Lung (tissue), 12 donors: Measurements from ENCODE around the gene PAFAH1B1. TPM values are rescaled to one million over a fixed set of nuclear protein-coding genes. Genes with fewer than 3 reads are reported as not detected.
"Not testable (repeated sequence)": the region's sequence is repeated elsewhere in the genome, so short reads cannot be mapped to it uniquely, and the experiment has no call there.

ENCODE experiments used
- ATAC-seq: fragments of 200-7000 bp; cut with Tn5 transposase; one replicate; pipeline ENCODE4 v1.9.1; 2020; ENCODE audit warnings: moderate number of reproducible peaks; ENCODE audit not compliant: insufficient read depth, low FRiP score
- DNase-seq, 3 donors: peaks; one replicate each; pipeline ENCODE4 v3.0.0-alpha.2; 2013 to 2017
- H3K27ac ChIP-seq, 2 donors: one replicate each; pipeline ENCODE4 v1.5.1; 2013; ENCODE audit warnings: mild to moderate bottlenecking in 2 of 2, moderate library complexity in 2 of 2, control low read depth in 1 of 2, inconsistent platforms in 1 of 2, low read depth in 1 of 2, low read length in 1 of 2
- H3K27me3 ChIP-seq, 3 donors: one replicate each; pipeline ENCODE4 v1.5.1; 2013; ENCODE audit warnings: low read length in 2 of 3; ENCODE audit not compliant: control insufficient read depth in 3 of 3, insufficient read depth in 3 of 3
- H3K36me3 ChIP-seq, 4 donors: one replicate each; pipeline ENCODE4 v1.5.1; 2013; ENCODE audit warnings: low read length in 4 of 4, mild to moderate bottlenecking in 1 of 4, moderate library complexity in 1 of 4; ENCODE audit not compliant: control insufficient read depth in 4 of 4, insufficient read depth in 4 of 4
- H3K4me1 ChIP-seq, 5 donors: one replicate each; pipeline ENCODE4 v1.5.1; 2013; ENCODE audit warnings: low read length in 5 of 5, mild to moderate bottlenecking in 2 of 5, moderate library complexity in 1 of 5; ENCODE audit not compliant: control insufficient read depth in 5 of 5, insufficient read depth in 5 of 5
- H3K4me3 ChIP-seq: one replicate; pipeline ENCODE4 v1.5.1; 2013; ENCODE audit warnings: mild to moderate bottlenecking, control low read depth, moderate library complexity
- H3K9ac ChIP-seq, 2 donors: one replicate each; pipeline ENCODE4 v1.5.1; 2013; ENCODE audit warnings: low read length in 2 of 2, control low read depth in 1 of 2; ENCODE audit not compliant: insufficient read depth in 1 of 2
- H3K9me3 ChIP-seq, 4 donors: one replicate each; pipeline ENCODE4 v1.5.1; 2013; ENCODE audit warnings: low read length in 3 of 4, mild to moderate bottlenecking in 1 of 4, moderate library complexity in 1 of 4; ENCODE audit not compliant: control insufficient read depth in 4 of 4, insufficient read depth in 3 of 4
- WGBS, 2 donors: extraction: QIAGEN DNeasy Blood & Tissue Kit; methylation state at CpG; one replicate each; pipeline ENCODE4 v1.1.7; 2013; 5-methylcytosine and 5-hydroxymethylcytosine counted together
- polyA plus RNA-seq, 2 donors: library from polyadenylated mRNA; stranded (reverse); fragments of 200-250 nt; gene quantifications; one replicate each; pipeline ENCODE4 v1.2.1, GENCODE V29; 2013
- total RNA-seq, 2 donors: library from RNA; depleted of rRNA in 1 of 2; stranded (reverse); fragments of >200 nt in 1 of 2; gene quantifications; one replicate each; pipeline ENCODE4 v1.2.1, GENCODE V29; 2014 to 2021
- TF ChIP-seq, protein P1 (sequence below): IDR thresholded peaks from 2 replicates; pipeline ENCODE4 v1.5.1; 2012; ENCODE audit warnings: mild to moderate bottlenecking; ENCODE audit errors: control extremely low read depth, extremely low read depth
- donor health status: control.
- donor health status: control.
- donor health status: Bipolar disorder and iron deficiency.
- donor health status: healthy.
- donor health status: DM: yes; HTN: yes; CAD: no.

Gene PAFAH1B1
- total and polyA plus RNA-seq, 4 donors, result 53.4 to 182 (median 85.5) TPM

DNA sequence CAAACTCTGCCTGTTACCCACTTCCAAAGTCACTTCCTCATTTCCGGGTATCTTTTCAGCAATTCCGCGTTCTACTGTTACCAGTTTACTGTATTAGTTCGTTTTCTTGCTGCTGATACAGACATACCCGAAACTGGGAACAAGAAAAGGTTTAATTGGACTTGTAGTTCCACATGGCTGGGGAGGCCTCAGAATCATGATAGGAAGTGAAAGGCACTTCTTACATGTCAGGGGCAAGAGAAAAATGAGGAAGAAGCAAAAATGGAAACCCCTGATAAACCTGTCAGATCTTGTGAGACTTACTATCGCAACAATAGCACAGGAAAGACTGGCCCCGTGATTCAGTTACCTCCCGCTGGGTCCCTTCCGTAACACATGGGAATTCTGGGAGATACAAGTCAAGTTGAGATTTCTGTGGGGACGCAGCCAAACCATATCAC is 30.9 kb downstream of the PAFAH1B1 start:
- Histone ChIP-seq H3K36me3 (no peaks in the 10 kb centered on the region), H3K4me3 (no peak overlapping the region), H3K9ac (no peak overlapping the region), H3K27me3 (no peaks in the 10 kb centered on the region), H3K4me1 (peaks cover 0 to 12% (median 5%) of the 10 kb centered on the region in 5 donors), H3K27ac (no peak overlapping the region), H3K9me3 (no peaks in the 10 kb centered on the region)
- DNase-seq, result no peak
- no peak for ATAC-seq
- WGBS, 2 donors, result 34 to 62% methylated on average over 10 of the region's 10 CpGs
- TF ChIP-seq, protein P1, sequence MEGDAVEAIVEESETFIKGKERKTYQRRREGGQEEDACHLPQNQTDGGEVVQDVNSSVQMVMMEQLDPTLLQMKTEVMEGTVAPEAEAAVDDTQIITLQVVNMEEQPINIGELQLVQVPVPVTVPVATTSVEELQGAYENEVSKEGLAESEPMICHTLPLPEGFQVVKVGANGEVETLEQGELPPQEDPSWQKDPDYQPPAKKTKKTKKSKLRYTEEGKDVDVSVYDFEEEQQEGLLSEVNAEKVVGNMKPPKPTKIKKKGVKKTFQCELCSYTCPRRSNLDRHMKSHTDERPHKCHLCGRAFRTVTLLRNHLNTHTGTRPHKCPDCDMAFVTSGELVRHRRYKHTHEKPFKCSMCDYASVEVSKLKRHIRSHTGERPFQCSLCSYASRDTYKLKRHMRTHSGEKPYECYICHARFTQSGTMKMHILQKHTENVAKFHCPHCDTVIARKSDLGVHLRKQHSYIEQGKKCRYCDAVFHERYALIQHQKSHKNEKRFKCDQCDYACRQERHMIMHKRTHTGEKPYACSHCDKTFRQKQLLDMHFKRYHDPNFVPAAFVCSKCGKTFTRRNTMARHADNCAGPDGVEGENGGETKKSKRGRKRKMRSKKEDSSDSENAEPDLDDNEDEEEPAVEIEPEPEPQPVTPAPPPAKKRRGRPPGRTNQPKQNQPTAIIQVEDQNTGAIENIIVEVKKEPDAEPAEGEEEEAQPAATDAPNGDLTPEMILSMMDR, result no peak

DNA sequence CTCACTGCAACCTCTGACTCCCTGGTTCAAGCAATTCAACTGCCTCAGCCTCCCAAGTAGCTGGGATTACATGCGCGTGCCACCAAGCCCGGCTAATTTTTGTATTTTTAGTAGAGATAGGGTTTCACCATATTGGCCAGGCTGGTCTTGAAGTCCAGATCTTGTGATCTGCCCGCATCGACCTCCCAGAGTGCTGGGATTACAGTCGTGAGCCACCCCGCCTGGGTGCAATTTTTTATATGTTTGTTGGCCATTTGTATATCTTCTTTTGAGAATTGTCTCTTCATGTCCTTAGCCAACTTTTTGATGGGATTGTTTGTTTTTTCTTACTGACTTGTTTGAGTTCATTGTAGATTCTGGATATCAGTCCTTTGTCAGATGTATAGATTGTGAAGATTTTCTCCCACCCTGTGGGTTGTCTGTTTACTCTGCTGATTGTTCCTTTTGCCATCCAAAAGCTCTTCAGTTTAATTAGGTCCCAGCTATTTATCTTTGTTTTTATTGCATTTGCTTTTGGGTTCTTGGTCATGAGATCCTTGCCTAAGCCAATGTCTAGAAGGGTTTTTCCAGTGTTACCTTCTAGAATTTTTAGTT is 33.3 kb downstream of the PAFAH1B1 start:
- not testable (repeated sequence) for ATAC-seq
- 97 to 98% methylated on average over 7 of the region's 7 CpGs for WGBS, 2 donors

DNA sequence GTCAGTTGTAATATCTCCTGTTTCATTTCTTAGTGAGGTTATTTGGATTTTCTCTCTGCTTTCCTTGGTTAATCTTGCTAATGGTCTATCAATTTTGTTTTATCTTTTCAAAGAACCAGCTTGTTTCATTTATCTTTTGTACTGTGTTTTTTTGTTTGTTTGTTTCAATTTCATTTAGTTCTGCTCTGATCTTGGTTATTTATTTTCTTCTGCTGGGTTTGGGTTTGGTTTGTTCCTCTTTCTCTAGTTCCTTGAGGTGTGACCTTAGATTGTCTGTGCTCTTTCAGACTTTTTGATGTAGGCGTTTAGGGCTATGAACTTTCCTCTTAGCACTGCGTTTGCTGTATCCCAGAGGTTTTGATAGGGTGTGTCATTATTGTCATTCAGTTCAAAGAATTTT is 35.5 kb downstream of the PAFAH1B1 start:
- not testable (repeated sequence) for H3K27ac ChIP-seq, H3K9ac ChIP-seq, DNase-seq, H3K36me3 ChIP-seq, ATAC-seq, H3K4me1 ChIP-seq, H3K9me3 ChIP-seq, H3K27me3 ChIP-seq, H3K4me3 ChIP-seq
- WGBS, 2 donors, result 61 to 68% methylated on average over 2 of the region's 2 CpGs

More for the DNA sequence above, 33.3 kb downstream of the PAFAH1B1 start:
- not testable (repeated sequence) for H3K4me1 ChIP-seq, H3K9ac ChIP-seq, H3K36me3 ChIP-seq, H3K9me3 ChIP-seq, H3K27me3 ChIP-seq, H3K4me3 ChIP-seq, DNase-seq, H3K27ac ChIP-seq

DNA sequence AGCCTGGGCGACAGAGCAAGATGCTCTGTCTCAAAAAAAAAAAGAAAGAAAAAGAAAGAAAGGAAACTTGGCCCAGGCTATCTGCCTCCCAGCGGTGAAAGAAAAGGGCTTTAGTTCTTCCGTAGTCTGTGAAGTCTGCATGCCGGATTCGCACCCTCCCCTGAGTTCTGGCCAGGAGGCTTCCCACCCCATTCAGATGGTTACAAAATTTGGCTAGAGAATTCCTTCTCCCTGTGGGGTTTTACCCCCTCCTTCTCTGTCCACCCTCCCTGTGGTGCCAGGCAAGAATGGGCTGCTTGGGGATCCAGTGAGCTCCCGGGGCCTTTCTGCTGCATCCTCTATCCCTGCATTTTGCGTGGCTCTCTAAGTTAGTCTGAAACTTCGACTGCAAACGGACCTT is 37.8 kb downstream of the PAFAH1B1 start:
- Histone ChIP-seq H3K4me3 (no peak overlapping the region), H3K27ac (no peak overlapping the region), H3K27me3 (no peaks in the 10 kb centered on the region), H3K9me3 (no peaks in the 10 kb centered on the region), H3K4me1 (peaks cover 0 to 5% (median 4%) of the 10 kb centered on the region in 5 donors), H3K9ac (no peak overlapping the region), H3K36me3 (peaks cover 0 to 4% (median under 1%) of the 10 kb centered on the region in 4 donors)
- ATAC-seq, result no peak
- WGBS, 2 donors, result 80 to 90% methylated on average over 9 of the region's 9 CpGs
- TF ChIP-seq, protein P1, result no peak
- no peak for DNase-seq
